ENCODE data around the gene SRD5A1.
A peak's percentile ranks its signal among the peaks of the same experiment; 100 is the strongest.

The SRD5A1 gene, protein sequence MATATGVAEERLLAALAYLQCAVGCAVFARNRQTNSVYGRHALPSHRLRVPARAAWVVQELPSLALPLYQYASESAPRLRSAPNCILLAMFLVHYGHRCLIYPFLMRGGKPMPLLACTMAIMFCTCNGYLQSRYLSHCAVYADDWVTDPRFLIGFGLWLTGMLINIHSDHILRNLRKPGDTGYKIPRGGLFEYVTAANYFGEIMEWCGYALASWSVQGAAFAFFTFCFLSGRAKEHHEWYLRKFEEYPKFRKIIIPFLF

DNA sequence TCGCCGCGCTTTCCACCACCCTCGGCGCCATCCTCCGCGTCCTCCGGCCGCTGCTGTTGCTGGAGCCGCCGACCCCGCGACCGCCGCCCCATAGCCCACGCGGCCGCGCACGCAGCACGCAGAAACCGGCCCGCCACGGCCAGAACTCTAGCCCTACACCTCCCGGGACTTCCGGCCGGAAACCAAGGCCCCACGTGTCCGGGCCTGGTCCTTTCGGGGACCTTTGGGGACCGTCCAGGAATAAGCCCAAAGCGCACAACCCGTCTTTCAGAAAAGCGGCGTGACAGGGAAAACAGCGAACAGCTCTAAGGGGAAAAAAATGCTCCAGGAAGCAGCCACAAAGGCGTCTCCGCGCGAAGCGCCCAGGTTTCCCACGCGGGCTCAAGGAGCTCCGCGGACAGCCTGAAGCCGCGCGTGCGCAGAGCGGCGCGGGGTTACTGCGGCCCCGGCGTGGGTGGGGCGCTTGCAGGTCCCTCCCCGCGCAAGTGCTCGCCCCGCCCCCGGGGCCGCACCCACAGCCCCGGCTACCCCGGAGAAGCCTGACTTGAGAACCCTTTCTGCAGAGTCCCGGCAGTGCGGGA lies at the start of gene SRD5A1, which contains the start of gene NSUN2:
Gene SRD5A1 (plus strand): TSS at position 553 of the 581 bp plus-strand sequence. CDS start 137 bp downstream, outside the sequence.
Gene NSUN2 (minus strand): TSS at position 157 of the 581 bp plus-strand sequence. CDS start 65 bp downstream, at position 92.
- H3K9ac ChIP-seq (ENCODE audit: insufficient read length), result peak within 1 kb of the TSS; percentile 91
- no peaks in the 10 kb centered on the region for H3K9me3 ChIP-seq (ENCODE audit: low read depth, low read length)
- H3K27ac ChIP-seq, result peak within 1 kb of the TSS; percentile 95
- H3K4me3 ChIP-seq, result peak within 1 kb of the TSS; percentile 94
- DNase-seq (ENCODE audit: low read depth, low spot score), result peak; percentile 57
- TF ChIP-seq POLR2AphosphoS5 (IDR thresholded peaks at IDR 0.05; ENCODE audit: borderline replicate concordance, low read depth, low read length) (peak; percentile 78), FOXP2 (optimal IDR thresholded peaks at IDR 0.05; ENCODE audit: control extremely low read depth, extremely low read length, insufficient read depth) (no peak)
- peaks cover 38% of the 10 kb centered on the region for H3K36me3 ChIP-seq (ENCODE audit: insufficient read depth, low read length)

DNA sequence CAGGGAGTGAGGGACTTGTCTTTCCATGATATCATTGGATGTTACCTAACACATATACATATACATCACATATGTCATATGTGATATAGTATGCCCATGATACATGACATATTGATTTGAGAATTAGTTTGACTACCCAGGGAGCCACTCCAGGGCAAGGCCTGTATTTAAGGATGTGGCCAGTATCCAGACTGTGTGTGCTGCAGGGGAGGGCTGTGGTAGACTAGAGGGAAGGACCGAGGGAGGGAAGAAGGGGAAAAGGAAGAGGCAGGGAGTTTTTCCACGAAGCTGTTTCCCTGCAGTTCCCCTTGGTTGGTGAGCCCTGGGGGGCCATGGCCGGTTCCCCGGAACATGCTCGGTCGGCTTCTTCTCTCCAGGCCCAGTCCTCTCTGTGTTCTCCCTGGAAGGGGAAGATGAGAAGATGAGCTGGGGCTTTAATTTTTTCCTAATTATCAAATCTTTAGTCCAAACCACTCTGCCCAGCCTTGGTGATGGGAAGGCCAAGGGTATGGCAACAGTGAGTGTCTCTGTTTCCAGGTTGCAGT lies 49.1 kb upstream of the SRD5A1 start:
- no peak for DNase-seq (ENCODE audit: low read depth, low spot score)
- no peaks in the 10 kb centered on the region for H3K9me3 ChIP-seq (ENCODE audit: low read depth, low read length)
- no peak overlapping the region for H3K4me3 ChIP-seq
- H3K27ac ChIP-seq, result no peak overlapping the region
- TF ChIP-seq POLR2AphosphoS5 (IDR thresholded peaks at IDR 0.05; ENCODE audit: borderline replicate concordance, low read depth, low read length) (no peak), FOXP2 (optimal IDR thresholded peaks at IDR 0.05; ENCODE audit: control extremely low read depth, extremely low read length, insufficient read depth) (no peak), EZH2 (IDR thresholded peaks at IDR 0.05) (no peak)
- no peak overlapping the region for H3K9ac ChIP-seq (ENCODE audit: insufficient read length)
- H3K36me3 ChIP-seq (ENCODE audit: insufficient read depth, low read length), result no peaks in the 10 kb centered on the region

DNA sequence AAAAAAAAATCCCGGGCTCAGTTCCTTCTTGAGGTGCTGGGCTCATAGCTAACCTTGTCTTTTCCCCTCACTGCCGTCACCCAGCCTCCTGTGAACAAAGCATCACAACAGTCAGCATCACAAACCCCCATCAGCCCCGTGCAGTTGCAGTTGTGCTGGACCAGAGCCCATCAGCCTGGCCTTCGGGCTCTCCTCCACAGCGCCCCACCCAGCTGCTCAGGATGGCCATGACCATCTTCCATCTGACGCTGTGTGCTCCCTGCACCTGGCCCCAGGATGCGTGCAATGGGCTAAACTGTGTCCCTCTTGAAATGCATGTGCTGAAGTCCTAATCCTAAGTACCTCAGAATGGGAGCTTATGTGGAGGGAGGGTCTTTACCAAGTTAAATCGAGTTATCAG lies 48.5 kb upstream of the SRD5A1 start:
- DNase-seq (ENCODE audit: low read depth, low spot score), result no peak
- no peaks in the 10 kb centered on the region for H3K36me3 ChIP-seq (ENCODE audit: insufficient read depth, low read length)
- H3K9me3 ChIP-seq (ENCODE audit: low read depth, low read length), result no peaks in the 10 kb centered on the region
- no peak overlapping the region for H3K4me3 ChIP-seq
- H3K27ac ChIP-seq, result no peak overlapping the region
- TF ChIP-seq FOXP2 (optimal IDR thresholded peaks at IDR 0.05; ENCODE audit: control extremely low read depth, extremely low read length, insufficient read depth) (no peak), EZH2 (IDR thresholded peaks at IDR 0.05) (no peak), POLR2AphosphoS5 (IDR thresholded peaks at IDR 0.05; ENCODE audit: borderline replicate concordance, low read depth, low read length) (no peak)
- no peak overlapping the region for H3K9ac ChIP-seq (ENCODE audit: insufficient read length)

DNA sequence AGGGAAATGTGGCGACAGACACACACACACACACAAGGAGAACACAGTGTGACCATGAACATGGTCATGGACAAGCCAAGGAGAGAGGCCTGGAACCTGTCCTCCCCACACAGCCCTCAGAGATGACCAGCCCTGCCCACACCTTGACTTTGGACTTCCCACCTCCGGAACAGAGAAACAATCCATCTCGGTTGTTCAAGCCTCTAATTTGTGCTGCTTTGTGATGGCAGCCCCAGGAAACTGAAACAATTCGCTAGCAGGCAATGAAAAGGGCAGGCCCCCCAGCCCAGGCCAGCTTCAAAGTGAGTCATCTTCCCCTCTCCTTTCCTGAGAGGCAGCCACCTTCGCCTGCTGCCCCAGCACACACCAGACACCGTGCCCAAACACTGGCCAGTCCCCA lies 48.1 kb upstream of the SRD5A1 start:
- DNase-seq (ENCODE audit: low read depth, low spot score), result no peak
- H3K9me3 ChIP-seq (ENCODE audit: low read depth, low read length), result no peaks in the 10 kb centered on the region
- H3K4me3 ChIP-seq, result no peak overlapping the region
- no peaks in the 10 kb centered on the region for H3K36me3 ChIP-seq (ENCODE audit: insufficient read depth, low read length)
- TF ChIP-seq POLR2AphosphoS5 (IDR thresholded peaks at IDR 0.05; ENCODE audit: borderline replicate concordance, low read depth, low read length) (no peak), FOXP2 (optimal IDR thresholded peaks at IDR 0.05; ENCODE audit: control extremely low read depth, extremely low read length, insufficient read depth) (no peak), EZH2 (IDR thresholded peaks at IDR 0.05) (no peak)
- H3K27ac ChIP-seq, result no peak overlapping the region
- H3K9ac ChIP-seq (ENCODE audit: insufficient read length), result no peak overlapping the region

DNA sequence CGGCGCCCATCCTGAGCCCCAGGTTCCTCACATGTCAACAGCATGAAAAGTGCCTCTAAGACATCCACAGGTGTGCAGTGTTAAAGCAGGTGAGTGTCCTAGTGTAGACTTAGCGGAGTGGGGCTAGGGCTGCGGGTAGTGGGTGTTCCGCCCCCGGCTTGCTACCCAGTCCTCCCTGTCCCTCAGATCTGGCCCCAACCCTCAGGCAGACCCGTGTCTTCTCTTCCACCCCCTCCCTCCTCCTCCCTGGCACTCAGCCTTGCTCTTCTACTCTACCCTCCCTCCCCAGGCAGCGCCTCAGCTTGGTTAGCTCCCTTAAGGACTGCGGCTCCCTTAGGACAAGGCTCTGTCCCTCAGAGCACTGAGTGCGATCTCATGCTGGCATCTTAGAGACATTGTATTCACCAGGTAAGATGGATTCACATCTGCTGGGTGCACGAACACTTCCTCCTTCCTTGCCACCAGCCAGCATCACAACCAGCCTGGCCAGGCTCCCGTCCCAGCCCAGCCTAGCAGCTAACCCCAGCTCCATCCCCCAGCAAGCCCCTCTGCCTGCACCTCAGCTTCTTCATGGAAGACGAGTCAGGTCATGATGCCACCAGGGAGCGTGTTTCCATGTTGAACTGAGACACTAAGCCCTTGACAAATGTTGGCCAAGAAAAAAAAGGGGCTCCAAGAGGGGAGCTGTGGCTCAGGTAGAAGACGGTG lies 47.1 kb upstream of the SRD5A1 start:
- no peak for TF ChIP-seq POLR2AphosphoS5 (IDR thresholded peaks at IDR 0.05; ENCODE audit: borderline replicate concordance, low read depth, low read length)
- no peak for TF ChIP-seq FOXP2 (optimal IDR thresholded peaks at IDR 0.05; ENCODE audit: control extremely low read depth, extremely low read length, insufficient read depth)
- no peak for TF ChIP-seq EZH2 (IDR thresholded peaks at IDR 0.05)
- no peaks in the 10 kb centered on the region for H3K36me3 ChIP-seq (ENCODE audit: insufficient read depth, low read length)
- no peak overlapping the region for H3K27ac ChIP-seq
- no peak overlapping the region for H3K9ac ChIP-seq (ENCODE audit: insufficient read length)
- H3K9me3 ChIP-seq (ENCODE audit: low read depth, low read length), result no peaks in the 10 kb centered on the region
- DNase-seq (ENCODE audit: low read depth, low spot score), result no peak
- no peak overlapping the region for H3K4me3 ChIP-seq

DNA sequence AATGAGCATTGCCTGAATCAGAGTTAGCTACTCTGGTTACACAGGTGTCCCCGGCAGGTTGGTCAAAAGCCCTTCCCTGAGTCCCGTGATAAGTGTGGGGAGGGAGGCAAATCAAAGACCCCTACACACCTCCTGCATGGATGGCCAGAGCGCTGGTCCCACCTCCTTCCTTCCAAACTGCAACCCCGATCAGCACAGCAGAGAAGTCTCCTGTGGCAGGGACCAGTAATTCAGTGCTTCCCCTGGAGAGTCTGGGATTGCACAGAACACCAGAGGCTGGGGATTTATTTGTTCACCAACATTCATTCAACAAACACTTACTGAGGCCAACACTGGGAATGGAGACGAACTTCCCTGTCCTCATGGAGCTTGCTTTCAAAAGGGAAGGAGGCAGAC lies 46.6 kb upstream of the SRD5A1 start:
- no peak for TF ChIP-seq EZH2 (IDR thresholded peaks at IDR 0.05)
- no peak for TF ChIP-seq POLR2AphosphoS5 (IDR thresholded peaks at IDR 0.05; ENCODE audit: borderline replicate concordance, low read depth, low read length)
- TF ChIP-seq FOXP2 (optimal IDR thresholded peaks at IDR 0.05; ENCODE audit: control extremely low read depth, extremely low read length, insufficient read depth), result no peak
- Histone ChIP-seq H3K9ac (ENCODE audit: insufficient read length) (no peak overlapping the region), H3K4me3 (no peak overlapping the region), H3K36me3 (ENCODE audit: insufficient read depth, low read length) (no peaks in the 10 kb centered on the region), H3K27ac (no peak overlapping the region), H3K9me3 (ENCODE audit: low read depth, low read length) (no peaks in the 10 kb centered on the region)
- DNase-seq (ENCODE audit: low read depth, low spot score), result no peak

DNA sequence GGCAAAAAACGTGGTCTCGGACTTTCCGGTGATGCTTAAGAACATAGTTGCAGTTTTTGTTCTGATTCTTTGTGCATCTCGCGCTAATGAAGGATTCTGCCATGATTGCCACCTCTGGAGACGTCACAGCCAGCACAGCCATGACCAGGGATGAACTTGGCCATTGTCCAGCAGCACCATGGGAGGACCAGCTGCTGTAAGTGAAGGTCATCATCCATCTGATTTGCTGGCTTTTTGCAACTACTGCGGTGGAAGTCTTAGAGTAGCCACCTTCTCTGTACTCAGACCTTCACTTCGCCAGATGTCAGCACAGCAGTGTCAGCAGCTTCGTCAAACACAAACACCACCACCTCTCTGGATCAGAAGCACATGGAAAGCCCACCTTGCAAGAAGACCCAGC lies 46.1 kb upstream of the SRD5A1 start:
- DNase-seq (ENCODE audit: low read depth, low spot score), result no peak
- TF ChIP-seq EZH2 (IDR thresholded peaks at IDR 0.05) (no peak), FOXP2 (optimal IDR thresholded peaks at IDR 0.05; ENCODE audit: control extremely low read depth, extremely low read length, insufficient read depth) (no peak), POLR2AphosphoS5 (IDR thresholded peaks at IDR 0.05; ENCODE audit: borderline replicate concordance, low read depth, low read length) (no peak)
- Histone ChIP-seq H3K27ac (no peak overlapping the region), H3K36me3 (ENCODE audit: insufficient read depth, low read length) (no peaks in the 10 kb centered on the region), H3K4me3 (no peak overlapping the region), H3K9me3 (ENCODE audit: low read depth, low read length) (no peaks in the 10 kb centered on the region), H3K9ac (ENCODE audit: insufficient read length) (no peak overlapping the region)

DNA sequence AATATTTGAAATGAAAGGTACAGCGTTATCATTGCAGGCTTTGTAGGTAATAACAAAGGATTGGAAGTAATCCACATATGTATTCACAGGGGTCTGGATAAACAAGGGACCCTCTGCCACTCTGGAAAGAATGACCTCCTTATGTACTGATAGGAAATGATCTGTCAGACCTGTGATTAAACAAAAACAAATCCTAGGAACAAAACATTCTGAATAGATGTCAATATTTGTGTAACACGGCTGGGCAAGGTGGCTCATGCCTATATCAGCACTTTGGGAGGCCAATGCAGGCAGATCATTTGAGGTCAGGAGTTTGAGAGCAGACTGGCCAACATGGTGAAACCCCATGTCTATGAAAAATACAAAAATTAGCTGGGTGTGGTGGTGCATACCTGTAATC lies 42.7 kb upstream of the SRD5A1 start:
- Histone ChIP-seq H3K9me3 (ENCODE audit: low read depth, low read length) (no peaks in the 10 kb centered on the region), H3K27ac (no peak overlapping the region), H3K36me3 (ENCODE audit: insufficient read depth, low read length) (no peaks in the 10 kb centered on the region), H3K9ac (ENCODE audit: insufficient read length) (no peak overlapping the region), H3K4me3 (no peak overlapping the region)
- no peak for DNase-seq (ENCODE audit: low read depth, low spot score)
- no peak for TF ChIP-seq EZH2 (IDR thresholded peaks at IDR 0.05)
- TF ChIP-seq POLR2AphosphoS5 (IDR thresholded peaks at IDR 0.05; ENCODE audit: borderline replicate concordance, low read depth, low read length), result no peak
- TF ChIP-seq FOXP2 (optimal IDR thresholded peaks at IDR 0.05; ENCODE audit: control extremely low read depth, extremely low read length, insufficient read depth), result no peak

Measured in SK-N-MC (cell line).